GM19035 (cell line): ENCODE results near the gene MYLK4.

Experiments used
- ATAC-seq: cut with Tn5 transposase; IDR thresholded peaks from one replicate; pipeline ENCODE4 v1.9.1; 2021; ENCODE audit not compliant: unreplicated experiment

MYLK4 gene

DNA sequence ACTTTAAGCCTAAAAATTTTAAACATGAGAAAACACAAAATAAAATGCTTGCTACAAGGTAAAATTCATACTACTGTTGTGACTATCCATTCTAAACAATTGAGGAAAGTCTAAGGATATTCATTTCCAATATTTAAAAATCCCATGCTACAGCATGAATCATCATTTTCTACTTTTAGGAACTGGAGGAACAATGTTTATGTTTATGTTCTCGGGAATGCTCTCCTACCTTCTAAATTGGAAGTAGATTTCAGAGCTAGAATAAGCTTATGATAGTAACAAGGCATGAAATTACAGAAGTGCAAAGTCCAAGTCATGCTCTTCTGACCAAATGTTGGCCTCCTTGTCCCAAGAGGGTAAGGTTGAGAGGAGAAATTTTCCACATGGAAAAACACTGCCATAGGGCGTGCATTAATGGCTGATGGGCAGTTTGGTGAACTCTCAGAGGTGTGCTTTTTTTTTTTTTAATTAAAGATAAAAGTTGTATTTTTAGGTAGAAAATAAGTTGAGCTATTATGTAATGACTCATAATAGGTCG is 6.0 kb upstream of the MYLK4 start:
- no peak for ATAC-seq

DNA sequence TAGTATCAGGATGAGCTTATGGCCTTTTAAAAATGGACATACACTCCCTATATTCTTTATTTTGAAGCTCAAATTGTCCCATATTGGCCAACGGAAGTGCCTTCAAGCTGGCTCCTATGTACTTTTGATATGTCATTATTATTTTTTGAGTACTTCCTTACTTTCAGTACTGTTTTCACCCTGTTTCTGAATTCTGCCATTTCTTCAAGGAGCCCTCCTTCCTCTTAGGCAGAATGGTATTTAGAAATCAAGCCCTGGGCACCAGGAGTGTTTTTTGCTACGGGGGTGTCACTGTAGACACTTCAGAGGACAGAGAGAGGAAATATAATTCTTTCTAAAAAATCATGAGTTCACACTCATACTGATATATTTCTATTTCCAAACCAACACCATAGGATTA is 5.5 kb upstream of the MYLK4 start:
- ATAC-seq: no peak

DNA sequence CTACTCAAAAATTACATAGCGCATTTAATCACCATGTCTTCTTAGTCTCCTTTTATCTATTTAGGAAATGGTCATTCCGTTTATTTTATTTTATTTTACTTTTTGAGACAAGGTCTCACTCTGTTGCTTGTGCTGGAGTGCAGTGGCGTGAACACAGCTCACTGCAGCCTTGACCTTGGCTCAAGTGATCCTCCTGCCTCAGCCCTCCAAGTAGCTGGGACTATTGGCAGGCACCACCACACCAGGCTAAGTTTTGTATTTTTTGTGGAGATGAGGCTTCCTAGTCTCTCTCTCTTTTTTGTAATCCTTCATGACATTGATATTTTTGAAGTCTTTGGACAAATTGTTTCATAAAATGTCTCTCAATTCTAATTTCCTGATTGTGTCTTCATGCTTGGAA is 4.7 kb upstream of the MYLK4 start:
- ATAC-seq: no peak

DNA sequence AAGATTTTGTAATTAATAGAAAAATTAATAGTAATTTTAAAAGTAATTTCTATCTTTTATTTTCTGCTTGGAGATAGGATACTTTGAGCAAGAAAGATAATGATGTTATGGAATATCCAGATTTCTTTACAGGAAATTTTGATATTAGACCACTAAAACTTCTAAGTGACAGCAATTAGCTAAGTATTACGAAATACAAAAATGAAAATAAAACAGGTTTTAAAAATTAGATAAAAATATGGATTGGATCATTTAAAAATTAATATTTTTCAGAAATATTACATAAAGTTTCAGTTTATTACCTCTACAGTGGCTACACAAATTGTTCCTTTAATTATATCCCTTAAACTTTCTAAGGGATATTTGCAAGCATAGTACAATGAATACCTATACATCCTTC is 4.2 kb upstream of the MYLK4 start:
- ATAC-seq: no peak

DNA sequence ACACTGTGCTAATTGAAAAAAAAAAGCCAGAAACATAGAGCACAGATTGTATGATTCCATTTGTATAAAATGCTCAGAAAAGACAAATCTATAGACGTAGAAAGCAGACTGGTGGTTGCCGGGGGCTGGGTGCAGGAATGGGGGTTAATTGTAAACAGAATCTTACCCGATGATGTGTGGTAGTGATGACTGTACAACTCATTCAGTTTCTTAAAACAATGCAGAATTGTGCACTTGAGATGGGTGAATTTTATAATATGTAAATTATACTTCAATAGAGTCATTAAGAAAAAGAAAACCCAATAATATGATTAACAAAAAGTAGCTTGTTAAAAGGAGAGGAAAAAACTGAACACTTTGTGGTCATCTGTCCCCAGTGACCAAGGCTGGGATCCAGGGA is 3.7 kb upstream of the MYLK4 start:
- no peak for ATAC-seq

DNA sequence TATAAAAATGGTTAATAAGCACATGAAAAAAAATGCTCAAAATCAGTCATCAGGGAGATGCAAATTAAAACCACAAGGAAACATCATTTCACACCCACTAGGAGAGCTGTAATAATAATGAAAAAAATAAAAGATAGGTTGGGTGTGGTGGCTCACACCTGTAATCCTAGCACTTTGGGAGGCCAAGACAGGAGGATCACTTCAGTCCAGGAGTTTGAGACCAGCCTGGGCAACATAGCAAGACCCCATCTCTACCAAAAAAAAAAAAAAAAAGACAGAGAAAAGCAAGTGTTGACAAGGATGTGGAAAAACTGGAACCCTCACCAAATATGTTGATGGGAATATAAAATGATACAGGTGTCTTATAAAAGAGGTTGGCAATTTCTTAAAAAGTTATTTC is 3.0 kb upstream of the MYLK4 start:
- no peak for ATAC-seq

DNA sequence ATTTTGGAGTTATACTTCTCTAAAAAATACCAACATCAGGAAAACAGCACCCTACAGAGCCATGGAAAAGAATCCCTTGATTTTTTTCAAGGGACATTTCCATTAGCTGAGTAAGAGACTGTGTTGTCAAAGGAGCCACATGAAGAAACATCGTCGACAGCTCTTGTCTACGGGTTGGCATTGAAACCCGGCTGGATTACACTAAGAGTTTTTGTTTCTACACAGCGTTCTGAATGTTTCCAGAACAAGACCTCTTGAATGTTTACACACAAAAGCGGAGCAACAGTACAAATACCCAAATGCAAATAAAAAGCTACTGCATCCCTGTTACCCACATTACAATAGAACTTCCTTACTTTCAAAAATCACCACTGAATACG is 2.4 kb upstream of the MYLK4 start:
- no peak for ATAC-seq

DNA sequence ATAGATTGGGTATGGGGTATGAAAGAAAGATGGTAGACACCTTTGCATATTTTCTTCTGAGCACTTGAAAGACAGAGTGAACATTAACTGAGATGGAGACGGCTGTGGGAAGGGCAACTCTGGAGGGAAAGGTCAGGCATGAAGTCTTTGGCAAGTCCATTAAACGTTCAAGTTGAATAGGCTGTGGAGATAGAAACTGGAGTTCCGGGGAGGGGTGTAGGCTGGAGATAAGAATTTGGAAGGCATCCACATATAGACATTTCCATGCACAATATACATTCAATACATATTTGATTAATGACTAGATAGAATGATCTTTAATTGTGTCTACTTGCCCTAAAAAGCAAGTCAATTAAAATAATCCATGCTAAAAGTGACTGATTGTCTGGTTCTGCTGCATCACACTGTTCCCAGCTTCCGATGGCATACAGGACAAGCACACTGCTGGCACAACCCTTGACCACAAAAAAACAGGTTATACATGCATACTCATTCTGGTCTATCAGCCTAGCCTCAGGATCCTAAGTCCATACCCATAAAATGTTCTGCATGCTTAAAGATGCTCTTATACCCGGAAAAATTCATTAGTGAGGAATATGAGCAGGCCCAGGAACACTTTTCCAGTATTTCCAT is 1.9 kb upstream of the MYLK4 start:
- ATAC-seq: no peak

DNA sequence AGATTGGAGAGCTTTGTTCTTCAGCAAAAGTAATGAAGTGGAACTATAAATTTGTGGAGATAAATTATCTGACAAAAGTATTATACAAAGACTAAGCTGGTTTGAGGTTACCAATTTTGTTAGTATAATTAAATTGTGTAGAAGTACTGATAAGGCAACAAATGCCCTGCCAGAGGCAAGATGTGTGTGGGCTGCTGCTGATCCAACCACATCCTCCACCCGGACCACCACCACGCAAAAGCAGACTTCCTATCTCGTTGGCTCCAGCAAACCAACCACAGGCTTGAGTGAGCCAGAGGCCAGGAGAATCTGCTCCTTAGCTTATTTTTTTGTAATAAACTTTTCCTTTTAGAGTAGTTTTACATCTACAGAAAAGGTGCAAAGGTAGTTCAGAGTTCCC is 1.1 kb upstream of the MYLK4 start:
- ATAC-seq: no peak

DNA sequence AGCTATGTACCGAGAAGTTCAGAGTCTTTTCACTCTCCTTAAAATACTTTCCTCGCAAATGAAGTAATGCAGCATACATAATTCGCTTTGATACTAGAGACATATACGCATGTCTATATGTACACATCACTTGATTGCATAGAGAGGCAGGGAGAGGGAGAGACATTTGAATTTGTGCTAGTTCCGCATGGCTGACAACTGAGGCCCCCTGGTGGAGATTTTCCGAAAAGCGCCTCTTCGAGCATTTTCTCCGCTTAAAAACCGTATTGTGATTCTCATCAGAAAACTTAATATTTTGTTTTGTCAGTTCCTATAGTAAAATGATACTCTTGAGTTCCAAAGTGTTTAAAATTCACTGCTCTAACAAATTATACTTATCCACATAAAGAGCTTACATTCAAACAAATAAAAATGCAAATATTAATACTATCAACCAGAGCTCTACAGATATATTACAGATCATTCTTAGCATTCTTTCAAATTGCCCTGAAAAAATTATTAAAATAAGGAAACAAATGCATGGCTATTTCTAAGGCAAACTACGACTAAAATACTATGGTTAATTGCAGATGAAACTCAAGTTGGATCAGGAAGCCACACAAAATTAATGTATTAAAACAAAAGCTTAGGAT is 637 bp downstream of the MYLK4 start:
- no peak for ATAC-seq

DNA sequence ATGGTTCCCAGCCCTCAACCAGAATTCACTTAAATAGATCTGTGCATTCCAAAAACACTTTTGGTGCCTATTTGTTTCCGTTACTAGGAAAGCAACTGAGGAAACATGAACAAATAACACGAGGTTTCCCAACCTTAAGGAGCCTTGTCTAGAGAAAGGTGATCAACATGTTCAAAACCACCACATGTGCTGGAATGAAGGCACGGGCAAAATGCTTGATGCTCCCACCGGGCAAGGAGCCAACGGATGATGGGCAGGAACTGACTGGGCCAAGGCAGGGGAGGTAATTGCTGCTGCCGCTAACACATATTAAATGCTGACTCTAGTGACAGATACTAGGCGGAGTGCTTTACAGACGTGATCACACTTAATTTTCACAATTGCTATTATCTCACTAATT is 2.5 kb downstream of the MYLK4 start:
- no peak for ATAC-seq

DNA sequence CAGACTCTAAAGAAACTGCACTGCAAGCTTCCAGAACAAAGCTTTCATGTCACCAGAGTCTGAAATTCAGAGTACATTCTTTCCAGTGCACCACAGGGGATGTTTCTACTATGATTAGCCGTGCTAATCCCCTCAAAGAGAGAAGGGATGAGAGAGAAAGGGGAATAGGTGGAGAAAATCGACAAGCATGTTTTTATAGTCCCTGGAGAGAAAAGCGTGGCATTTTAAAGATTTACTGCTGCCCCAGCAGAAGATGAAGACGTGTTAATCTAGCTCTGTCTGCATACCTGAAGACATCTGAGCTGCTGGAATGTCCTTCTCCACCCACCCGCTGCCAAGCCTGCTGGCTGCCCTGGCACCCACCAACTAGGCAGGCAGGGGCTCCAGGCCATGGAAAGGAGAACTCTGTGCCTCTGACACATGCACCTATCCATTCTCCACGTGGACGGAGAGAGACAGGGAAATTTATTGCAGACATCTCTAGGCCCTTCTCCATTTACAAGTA is 4.1 kb downstream of the MYLK4 start:
- no peak for ATAC-seq

DNA sequence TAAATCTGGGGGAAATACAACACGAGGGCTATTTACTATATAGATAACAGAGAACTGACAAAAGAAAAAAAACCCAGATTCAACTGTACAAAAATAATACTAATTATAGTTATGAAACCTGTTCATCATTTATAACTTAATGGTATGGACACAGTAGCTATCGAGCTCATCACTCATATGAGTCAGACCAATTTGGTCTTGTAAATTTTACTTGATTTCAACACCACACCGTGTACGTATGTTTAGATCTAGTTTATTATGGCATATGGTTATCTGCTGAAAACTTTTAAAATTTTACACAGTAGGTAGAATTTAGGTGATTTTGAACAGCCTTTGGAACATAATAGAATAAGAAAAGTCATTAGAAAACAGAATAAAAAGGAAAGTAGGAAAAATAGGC is 5.5 kb downstream of the MYLK4 start:
- ATAC-seq: no peak

DNA sequence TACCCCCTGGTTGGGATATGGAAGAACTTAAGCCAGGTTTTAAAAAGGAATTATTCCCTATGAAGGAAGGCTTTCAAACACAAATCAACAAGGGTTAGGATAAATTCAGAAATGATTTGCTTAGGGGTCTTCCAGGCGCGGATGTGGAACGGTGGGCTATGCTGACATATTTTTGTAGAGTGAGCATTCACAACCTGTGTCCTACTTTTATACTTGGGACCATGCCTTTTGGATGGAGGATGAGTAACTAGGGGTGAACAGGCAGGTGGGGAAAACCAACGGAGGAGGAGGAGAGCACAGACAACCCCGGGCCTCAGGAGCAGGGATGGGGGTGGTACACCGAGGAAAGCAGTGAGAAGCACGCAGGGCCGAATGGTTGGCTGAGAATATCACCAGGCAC is 5.9 kb downstream of the MYLK4 start:
- ATAC-seq: no peak

DNA sequence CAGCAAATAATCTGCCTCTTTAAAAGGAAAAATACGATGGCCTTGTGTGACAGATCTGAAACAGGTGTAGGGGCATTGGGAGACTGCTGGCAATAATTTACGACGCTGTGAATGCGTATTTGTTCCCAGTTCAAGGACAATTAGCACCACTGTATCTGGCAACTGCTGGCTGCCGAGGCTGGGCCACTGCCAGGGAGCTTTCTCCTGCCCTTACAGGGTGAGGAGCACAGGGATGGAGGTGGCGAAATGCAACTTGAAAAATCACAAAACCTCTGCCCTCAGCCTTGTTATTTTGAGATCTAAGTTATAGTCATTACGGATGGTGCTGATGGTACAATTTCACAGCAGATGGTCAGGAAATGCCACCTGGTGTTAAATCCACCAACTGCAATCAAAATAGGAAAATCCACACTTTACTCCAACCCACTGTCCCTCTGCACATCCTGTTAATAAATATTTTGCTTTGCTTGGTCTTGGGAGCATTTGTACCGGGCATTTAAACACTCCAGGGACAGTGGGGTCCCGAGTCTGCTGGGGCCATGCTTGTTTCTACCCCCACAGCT is 6.4 kb downstream of the MYLK4 start:
- no peak for ATAC-seq

DNA sequence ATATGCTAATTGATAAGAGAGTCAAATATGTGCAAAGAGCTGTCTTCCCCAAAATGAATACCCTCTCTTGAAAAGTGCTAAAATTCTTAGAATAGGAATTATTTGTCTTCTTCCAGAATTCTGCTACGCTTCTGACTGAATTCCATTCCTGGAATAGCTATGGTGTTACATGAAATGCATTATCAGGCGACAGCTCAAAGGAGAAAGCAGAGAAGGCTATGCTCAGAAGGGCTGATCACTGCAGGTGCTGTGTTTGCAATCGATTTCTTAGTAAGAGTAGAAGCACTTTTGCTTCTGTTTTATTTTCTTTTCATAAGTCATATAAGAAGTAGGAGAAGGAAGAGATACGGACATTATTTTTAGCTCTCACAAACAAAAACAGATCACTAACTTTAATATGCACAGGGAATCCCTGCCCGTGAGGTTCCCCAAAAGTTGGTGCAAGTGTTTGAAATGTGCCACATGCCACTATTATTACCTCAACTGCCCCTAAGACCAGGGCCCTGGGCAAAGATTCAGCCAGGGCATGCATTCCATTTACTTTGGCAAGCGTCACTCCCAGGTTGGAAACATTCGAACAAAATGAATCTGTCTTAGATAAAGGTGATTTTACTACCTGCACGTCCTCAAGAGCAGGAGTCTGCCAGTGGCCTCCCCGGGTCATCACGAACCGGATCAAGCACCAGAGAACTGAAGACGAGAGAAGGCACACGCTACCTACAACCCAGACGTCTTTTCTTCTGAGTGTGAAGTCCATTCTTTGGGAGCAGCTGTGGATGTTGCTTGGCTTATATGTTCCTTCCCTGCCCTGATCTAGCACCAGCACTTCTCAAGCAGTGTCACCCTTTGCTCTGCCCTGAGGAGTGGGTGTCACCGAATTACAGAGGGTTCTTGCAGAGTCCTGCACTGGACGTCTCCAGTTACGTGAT is 7.2 kb downstream of the MYLK4 start:
- ATAC-seq: no peak

DNA sequence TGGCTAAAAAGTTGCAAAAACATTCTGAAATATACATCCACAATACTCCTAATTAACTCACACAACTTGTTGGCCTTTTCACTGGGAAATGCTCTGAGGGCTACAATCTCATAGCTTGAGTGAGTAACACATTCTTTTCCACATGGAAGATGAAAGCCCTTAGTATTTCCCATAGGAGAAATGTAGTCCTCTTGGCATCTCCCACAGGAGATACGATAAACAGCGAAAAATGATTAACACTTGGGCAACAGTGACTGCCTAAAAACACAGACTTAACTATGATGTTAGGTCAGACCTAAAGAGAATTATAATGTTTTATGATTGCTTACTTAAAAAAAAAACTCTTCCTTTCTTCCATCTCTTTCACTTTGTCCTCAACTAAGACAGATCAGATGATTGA is 9.0 kb downstream of the MYLK4 start:
- no peak for ATAC-seq

DNA sequence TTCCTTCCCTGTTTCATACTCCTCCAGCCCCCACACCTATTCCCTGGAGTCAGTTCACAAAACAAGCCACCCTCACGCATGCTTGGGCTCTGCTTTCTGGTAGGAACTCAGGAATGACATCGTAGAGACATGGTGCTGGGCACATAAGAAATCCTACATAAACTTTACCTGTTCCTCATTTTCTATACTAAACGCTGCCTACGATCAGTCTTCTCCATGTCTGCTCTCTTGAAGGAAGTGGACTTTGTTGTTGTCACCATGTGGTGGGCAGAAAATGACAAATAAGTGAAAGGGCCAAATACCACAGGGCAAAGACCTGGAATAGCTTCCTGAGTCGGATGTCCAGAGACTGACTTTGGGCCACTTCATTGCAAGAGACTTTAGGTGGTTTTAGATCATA is 10.1 kb downstream of the MYLK4 start:
- no peak for ATAC-seq

DNA sequence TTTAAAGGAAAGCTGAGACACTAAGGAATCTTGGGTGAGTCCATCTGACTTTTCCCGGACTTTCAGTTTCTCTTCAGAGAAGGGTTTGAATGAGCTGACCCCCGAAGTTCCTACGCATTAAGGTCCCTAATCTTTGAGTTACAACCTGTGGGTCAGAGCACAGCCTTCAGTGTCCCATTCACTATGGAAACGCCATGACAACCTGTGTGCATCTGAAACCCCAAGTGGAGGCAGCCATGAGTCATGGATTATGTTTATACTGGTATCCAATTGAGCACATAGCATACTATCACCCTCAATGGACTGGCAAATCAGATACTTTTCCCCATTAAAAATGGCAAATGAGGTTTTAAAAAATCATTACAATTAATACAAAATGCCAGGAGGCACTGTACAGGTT is 11.4 kb downstream of the MYLK4 start:
- no peak for ATAC-seq

DNA sequence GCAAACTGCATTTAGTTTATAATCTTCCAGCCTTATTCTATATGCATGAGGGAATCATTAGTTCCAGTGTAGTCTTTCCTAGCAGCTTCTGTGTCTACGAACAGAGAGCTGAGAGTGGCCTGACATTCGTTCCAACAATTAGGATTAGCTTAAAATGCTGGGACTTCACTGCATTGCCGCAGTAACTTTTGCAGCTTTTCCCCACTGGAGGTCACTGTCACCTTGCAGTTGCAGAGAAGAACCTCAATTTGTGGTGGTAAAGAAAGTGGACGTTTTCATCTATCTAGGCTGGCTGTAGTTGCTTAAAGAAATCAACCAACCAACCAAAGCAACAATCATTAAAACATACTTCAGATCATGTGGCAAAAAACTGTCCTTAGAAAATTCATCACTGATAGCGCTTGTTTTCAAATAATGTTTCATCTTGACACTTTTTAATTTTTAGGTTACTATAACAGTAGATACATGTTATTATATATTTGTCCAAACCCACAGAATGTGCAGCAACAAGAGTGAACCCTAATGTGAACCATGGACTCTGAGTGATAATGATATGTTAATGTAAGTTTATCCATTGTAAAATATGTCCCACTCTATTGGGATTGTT is 12.2 kb downstream of the MYLK4 start:
- no peak for ATAC-seq

DNA sequence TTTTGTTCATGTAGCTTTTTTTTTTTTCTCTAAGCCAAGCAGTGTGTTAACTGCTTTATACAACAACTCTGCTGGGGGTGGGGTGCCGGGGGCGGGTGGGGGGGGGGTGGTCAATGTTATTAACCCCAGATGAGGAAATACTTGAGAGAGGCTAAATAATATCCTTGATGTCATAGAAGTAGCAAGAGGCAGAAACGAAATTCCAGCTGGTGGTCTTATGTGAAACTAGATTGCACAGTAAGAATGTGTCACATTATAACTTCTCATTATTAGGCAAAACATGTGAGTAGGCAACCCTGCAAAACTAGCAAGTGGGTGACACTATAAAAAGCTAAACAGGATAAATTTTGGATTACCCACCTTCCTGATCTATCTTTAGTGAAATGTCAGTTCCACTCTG is 12.8 kb downstream of the MYLK4 start:
- ATAC-seq: no peak
